T-cell (primary cell): ENCODE data around the gene EBP. TPM values are rescaled to one million over a fixed set of nuclear protein-coding genes. Genes with fewer than 3 reads are reported as not detected.

Source experiments
- ATAC-seq, 4 experiments: fragments of 200-7000 bp in 3 of 4; fragments of 150-1000 bp in 1 of 4; cut with Tn5 transposase; replicated peaks in 1 of 4; 1 replicate in 3 of 4; 2 replicates in 1 of 4; pipeline ENCODE4 v1.10.0; 2021; ENCODE audit warnings: moderate library complexity in 3 of 4, mild to moderate bottlenecking in 2 of 4, moderate number of reproducible peaks in 1 of 4
- CTCF ChIA-PET, 2 donors: fragments of 300-600 bp; sonication (Branson Sonifier 250); formaldehyde crosslinking; loops; one replicate each; lab custom pipeline; 2022; ENCODE audit warnings: antibody characterized with exemption in 2 of 2; lab: Charles Lee
- POLR2A ChIA-PET, 2 donors: fragments of 300-600 bp; sonication (Branson Sonifier 250); formaldehyde crosslinking; loops; one replicate each; lab custom pipeline; 2022; ENCODE audit warnings: antibody characterized with exemption in 2 of 2; lab: Charles Lee
- DNase-seq, 35 experiments: peaks; one replicate each; pipeline versions ENCODE4 v3.0.0 to v3.0.0-alpha.2; 2013 to 2023
- H3K27ac ChIP-seq: one replicate; pipeline ENCODE4 v1.5.1; 2013; ENCODE audit warnings: low read length
- H3K27me3 ChIP-seq, 2 experiments: replicated peaks in 1 of 2; 1 replicate in 1 of 2; 2 replicates in 1 of 2; pipeline versions ENCODE4 v1.6.1 to v1.7.0; 2013; ENCODE audit warnings: low read length in 1 of 2, mixed read lengths in 1 of 2; ENCODE audit not compliant: control insufficient read depth in 2 of 2, insufficient read depth in 2 of 2; ENCODE audit errors: extremely low read depth in 1 of 2
- H3K36me3 ChIP-seq, 2 donors: 1 replicate in 1 of 2; 2 replicates in 1 of 2; pipeline versions ENCODE4 v1.6.1 to v1.7.0; 2013; ENCODE audit warnings: low read length in 1 of 2; ENCODE audit not compliant: control insufficient read depth in 2 of 2, insufficient read depth in 1 of 2; ENCODE audit errors: extremely low read depth in 1 of 2
- H3K4me1 ChIP-seq, 2 experiments: 1 replicate in 1 of 2; 2 replicates in 1 of 2; pipeline versions ENCODE4 v1.6.1 to v1.7.0; 2013; ENCODE audit warnings: low read length in 2 of 2, mixed read lengths in 1 of 2; ENCODE audit not compliant: insufficient read depth in 2 of 2, control insufficient read depth in 1 of 2; ENCODE audit errors: extremely low read depth in 1 of 2
- H3K4me3 ChIP-seq, 2 donors: 1 replicate in 1 of 2; 2 replicates in 1 of 2; pipeline versions ENCODE4 v1.5.1 to v1.7.0; 2013; ENCODE audit warnings: mild to moderate bottlenecking in 2 of 2, low read length in 1 of 2, moderate library complexity in 1 of 2; ENCODE audit not compliant: control insufficient read depth in 1 of 2; ENCODE audit errors: extremely low read depth in 1 of 2
- H3K9me3 ChIP-seq: 2 replicates; pipeline ENCODE4 v1.7.0; 2013
- H3K27ac Mint-ChIP-seq, 2 donors: one replicate each; pipeline ENCODE4 v1.8.0; 2020 to 2021; ENCODE audit warnings: mild to moderate bottlenecking in 2 of 2, mixed read lengths in 2 of 2
- H3K27me3 Mint-ChIP-seq, 2 donors: one replicate each; pipeline ENCODE4 v1.8.0; 2021 to 2022; ENCODE audit warnings: mixed read lengths in 2 of 2
- H3K36me3 Mint-ChIP-seq: one replicate; pipeline ENCODE4 v1.8.0; 2021; ENCODE audit warnings: mixed read lengths
- H3K4me1 Mint-ChIP-seq, 3 donors: one replicate each; pipeline ENCODE4 v1.8.0; 2020 to 2022; ENCODE audit warnings: mixed read lengths in 3 of 3, mild to moderate bottlenecking in 1 of 3
- H3K4me3 Mint-ChIP-seq, 3 donors: one replicate each; pipeline ENCODE4 v1.8.0; 2020 to 2022; ENCODE audit warnings: mild to moderate bottlenecking in 3 of 3, mixed read lengths in 3 of 3, moderate library complexity in 3 of 3
- H3K9me3 Mint-ChIP-seq, 3 donors: one replicate each; pipeline ENCODE4 v1.8.0; 2020 to 2022; ENCODE audit warnings: mixed read lengths in 3 of 3
- WGBS: methylation state at CpG from one replicate; pipeline ENCODE4 v1.1.5; 2013; ENCODE audit warnings: missing lambda C conversion rate; ENCODE audit not compliant: insufficient coverage; 5-methylcytosine and 5-hydroxymethylcytosine counted together
- total RNA-seq, 35 experiments: library from RNA in 6 of 35; stranded (reverse) in 6 of 35; fragments of 120-200 nt in 1 of 35; gene quantifications; one replicate each; pipeline versions ENCODE4 v1.2.1 to v1.2.4 and lab custom pipeline; 2013 to 2026

EBP gene
- total RNA-seq, 5 donors from 2014 or later (not counting 1 experiment from before 2014, with no cell fraction given) = 41.1 to 60.4 (median 46.1) TPM

DNA sequence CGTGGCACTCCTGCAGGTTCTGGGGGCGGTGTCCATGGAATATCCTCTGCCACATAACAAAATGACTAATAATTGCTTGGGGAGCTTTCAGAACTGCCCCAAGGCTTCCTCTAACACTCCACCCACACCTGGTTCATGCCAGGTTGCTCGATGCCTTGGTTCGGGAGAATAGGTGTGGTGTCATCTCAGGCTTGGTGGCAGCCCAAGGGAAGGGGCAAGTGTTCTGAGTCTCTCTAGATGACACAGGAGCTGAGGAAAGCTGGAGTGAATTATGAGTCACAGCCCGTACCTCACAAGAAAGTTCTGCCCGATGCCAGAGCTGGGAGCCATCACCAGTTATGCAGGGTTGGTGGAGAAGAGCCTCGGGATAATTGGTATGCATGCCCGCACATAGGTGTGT, 30.9 kb upstream of the EBP start:
- no peak for DNase-seq
- Histone ChIP-seq H3K4me1 (no peaks in the 10 kb centered on the region), H3K27me3 (peaks cover 0 to 4% of the 10 kb centered on the region in 2 experiments), H3K9me3 (no peaks in the 10 kb centered on the region), H3K4me3 (no peak overlapping the region), H3K27ac (no peak overlapping the region), H3K36me3 (peaks cover 0 to 2% of the 10 kb centered on the region in 2 donors)
- no peaks in the 10 kb centered on the region for H3K36me3 Mint-ChIP-seq
- 71% methylated on average over 4 of the region's 8 CpGs for WGBS
- ATAC-seq = no peak
- H3K27me3 Mint-ChIP-seq = peaks cover 0 to 7% of the 10 kb centered on the region in 2 donors
- H3K9me3 Mint-ChIP-seq = no peaks in the 10 kb centered on the region
- H3K4me3 Mint-ChIP-seq = no peak overlapping the region
- POLR2A ChIA-PET = no interaction called here
- H3K27ac Mint-ChIP-seq = no peak overlapping the region
- H3K4me1 Mint-ChIP-seq = no peaks in the 10 kb centered on the region
- CTCF ChIA-PET = no interaction called here

DNA sequence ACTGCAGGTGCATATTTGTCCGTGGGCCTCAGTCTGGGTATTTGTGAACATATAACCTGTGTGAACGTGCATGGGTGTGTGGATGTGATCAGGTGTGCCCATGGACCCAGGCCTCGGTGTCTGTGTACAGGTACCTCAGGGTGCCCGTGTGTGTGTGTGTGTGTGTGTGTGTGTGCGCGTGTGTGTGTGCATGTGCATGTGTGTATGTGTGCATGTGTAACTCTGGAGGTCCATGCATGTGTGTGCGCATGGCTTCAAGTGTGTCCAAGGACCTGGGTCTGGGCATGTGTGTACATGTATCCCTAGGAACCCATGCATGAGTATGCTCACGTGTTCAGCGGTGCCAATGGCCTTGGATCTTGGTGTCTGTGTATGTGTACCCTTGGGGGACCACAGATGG, 29.8 kb upstream of the EBP start:
- Mint-ChIP-seq H3K27me3 (peaks cover 0 to 10% of the 10 kb centered on the region in 2 donors), H3K9me3 (no peaks in the 10 kb centered on the region), H3K4me1 (no peaks in the 10 kb centered on the region), H3K4me3 (no peak overlapping the region), H3K36me3 (no peaks in the 10 kb centered on the region), H3K27ac (no peak overlapping the region)
- Histone ChIP-seq H3K36me3 (no peaks in the 10 kb centered on the region), H3K27ac (no peak overlapping the region), H3K4me3 (no peak overlapping the region), H3K9me3 (no peaks in the 10 kb centered on the region), H3K4me1 (no peaks in the 10 kb centered on the region), H3K27me3 (peaks cover 0 to 4% of the 10 kb centered on the region in 2 experiments)
- ChIA-PET CTCF (no interaction called here), POLR2A (no interaction called here)
- ATAC-seq (no peak), DNase-seq (no peak)
- 92% methylated on average over 5 of the region's 9 CpGs for WGBS

DNA sequence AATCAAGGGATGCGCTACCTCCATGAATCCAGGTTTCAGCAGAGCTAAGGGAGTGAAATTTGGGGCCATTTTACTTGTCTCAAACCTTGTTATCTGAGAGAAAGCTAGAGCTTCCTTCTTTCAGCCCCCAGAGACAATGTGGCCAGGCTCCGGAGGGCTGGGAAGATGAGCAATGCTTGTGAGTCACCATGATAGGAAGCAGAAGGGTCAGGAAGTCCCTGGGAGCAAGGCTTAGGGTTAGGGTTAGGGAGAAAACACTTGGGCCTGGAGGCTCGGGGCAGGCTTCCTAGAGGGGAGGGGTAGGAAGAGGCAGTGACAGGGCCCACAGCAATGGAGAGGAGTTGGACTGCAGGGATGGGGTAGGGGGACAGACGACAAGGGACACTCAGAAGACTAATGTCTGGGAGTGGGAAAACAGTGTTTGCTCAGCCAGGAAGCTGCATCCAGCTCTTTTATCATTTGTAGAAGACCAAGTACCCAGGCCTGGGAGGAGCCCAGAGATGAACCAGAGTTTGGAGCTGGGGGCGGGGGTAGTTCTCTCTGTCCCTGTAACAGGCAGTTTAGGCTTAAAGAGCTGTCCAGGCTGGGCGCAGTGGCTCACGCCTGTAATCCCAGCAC, 29.2 kb upstream of the EBP start:
- no peak overlapping the region for H3K27ac Mint-ChIP-seq
- no peaks in the 10 kb centered on the region for H3K36me3 ChIP-seq
- H3K9me3 ChIP-seq = no peaks in the 10 kb centered on the region
- H3K27ac ChIP-seq = no peak overlapping the region
- ATAC-seq (no peak), DNase-seq (no peak)
- no peak overlapping the region for H3K4me3 Mint-ChIP-seq
- WGBS = 70% methylated on average over 1 of the region's 7 CpGs
- H3K4me1 ChIP-seq = no peaks in the 10 kb centered on the region
- no peaks in the 10 kb centered on the region for H3K36me3 Mint-ChIP-seq
- H3K27me3 ChIP-seq = peaks cover 0 to 4% of the 10 kb centered on the region in 2 experiments
- POLR2A ChIA-PET = no interaction called here
- H3K4me1 Mint-ChIP-seq = no peaks in the 10 kb centered on the region
- H3K4me3 ChIP-seq = no peak overlapping the region
- CTCF ChIA-PET = no interaction called here
- H3K27me3 Mint-ChIP-seq = peaks cover 0 to 11% of the 10 kb centered on the region in 2 donors
- H3K9me3 Mint-ChIP-seq = no peaks in the 10 kb centered on the region

DNA sequence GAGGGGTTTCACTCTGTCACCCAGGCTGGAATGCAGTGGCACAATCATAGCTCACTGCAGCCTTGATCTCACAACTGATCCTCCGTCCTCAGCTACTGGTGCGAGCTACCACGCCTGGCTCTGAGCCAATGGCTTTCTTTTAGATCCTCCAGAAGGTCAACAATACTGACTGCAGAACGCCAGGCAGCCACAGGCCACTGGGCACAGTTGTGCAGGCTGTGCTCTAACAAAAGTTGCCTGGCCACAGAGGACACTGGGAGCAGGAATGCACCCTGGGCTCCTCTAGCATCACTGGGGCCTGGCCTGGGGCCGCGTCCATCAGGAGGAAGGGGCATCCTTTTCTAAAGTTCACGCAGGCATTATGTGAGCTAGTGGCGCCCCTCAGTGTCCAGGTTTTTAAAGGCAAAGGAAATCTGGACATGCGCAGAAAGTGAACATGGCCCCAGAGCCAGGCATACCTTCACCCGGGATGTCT, 27.7 kb upstream of the EBP start:
- Mint-ChIP-seq H3K9me3 (no peaks in the 10 kb centered on the region), H3K4me1 (no peaks in the 10 kb centered on the region), H3K36me3 (no peaks in the 10 kb centered on the region), H3K27ac (no peak overlapping the region), H3K4me3 (no peak overlapping the region), H3K27me3 (peaks cover 0 to 17% of the 10 kb centered on the region in 2 donors)
- Histone ChIP-seq H3K4me3 (no peak overlapping the region), H3K4me1 (no peaks in the 10 kb centered on the region), H3K36me3 (no peaks in the 10 kb centered on the region), H3K27ac (no peak overlapping the region), H3K9me3 (no peaks in the 10 kb centered on the region), H3K27me3 (peaks cover 0 to 4% of the 10 kb centered on the region in 2 experiments)
- ATAC-seq (no peak), DNase-seq (no peak)
- WGBS = 58% methylated on average over 9 of the region's 10 CpGs
- CTCF ChIA-PET = no interaction called here
- POLR2A ChIA-PET = no interaction called here

DNA sequence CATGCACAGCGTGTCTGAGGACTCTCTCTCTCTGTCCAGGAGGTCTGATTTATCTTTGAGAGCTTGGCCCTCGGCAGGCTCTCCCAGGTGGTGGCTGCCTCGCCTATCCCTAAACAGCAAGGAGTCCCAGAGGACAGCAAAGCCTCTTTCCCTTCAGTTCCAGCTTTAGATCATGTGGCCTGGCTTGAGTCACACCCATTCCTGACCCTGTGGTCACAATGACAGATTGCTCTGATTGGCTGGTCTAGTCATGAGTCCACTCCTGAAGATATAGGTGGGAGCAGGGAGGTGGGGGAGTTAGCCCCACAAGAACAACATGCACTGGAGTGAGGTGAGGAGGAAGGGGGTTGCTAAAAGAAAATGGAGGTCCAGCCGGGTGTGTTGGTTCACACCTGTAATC, 24.9 kb upstream of the EBP start:
- Mint-ChIP-seq H3K4me1 (no peaks in the 10 kb centered on the region), H3K4me3 (no peak overlapping the region), H3K27me3 (peaks cover 0 to 22% of the 10 kb centered on the region in 2 donors), H3K27ac (no peak overlapping the region), H3K9me3 (no peaks in the 10 kb centered on the region), H3K36me3 (no peaks in the 10 kb centered on the region)
- ChIA-PET CTCF (interaction anchor here in 1 of 2 donors (0.6 kb wide), 1 partner anchor 1374 kb away, joined by 4 read pairs; no protein-coding TSS in a partner anchor), POLR2A (no interaction called here)
- Histone ChIP-seq H3K9me3 (no peaks in the 10 kb centered on the region), H3K36me3 (no peaks in the 10 kb centered on the region), H3K27me3 (peaks cover 0 to 4% of the 10 kb centered on the region in 2 experiments), H3K4me3 (no peak overlapping the region), H3K27ac (no peak overlapping the region), H3K4me1 (no peaks in the 10 kb centered on the region)
- DNase-seq (no peak), ATAC-seq (no peak)
- WGBS = 100% methylated on average over 1 of the region's 4 CpGs

DNA sequence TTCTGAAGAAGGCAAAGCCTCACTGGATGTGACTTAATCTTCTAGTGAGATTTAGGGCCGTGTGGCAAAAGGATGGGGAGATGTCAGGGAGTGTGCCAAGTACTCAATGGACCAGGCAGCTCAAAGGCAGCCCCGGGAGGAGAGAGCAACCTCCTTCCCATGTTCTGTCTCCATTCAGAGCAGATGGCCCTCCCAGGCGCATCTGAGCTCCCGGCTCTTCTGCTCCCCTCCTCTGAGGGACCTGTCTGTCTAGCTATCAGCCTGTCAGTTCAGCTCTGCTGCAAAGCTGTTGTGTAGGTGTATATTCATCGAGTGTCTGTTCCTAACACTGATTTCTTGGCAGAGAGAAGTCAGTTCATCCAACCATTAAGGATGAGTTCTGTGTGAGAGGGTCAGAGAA, 23.7 kb upstream of the EBP start:
- Mint-ChIP-seq H3K4me1 (no peaks in the 10 kb centered on the region), H3K9me3 (no peaks in the 10 kb centered on the region), H3K27me3 (peaks cover 0 to 23% of the 10 kb centered on the region in 2 donors), H3K36me3 (no peaks in the 10 kb centered on the region), H3K27ac (no peak overlapping the region), H3K4me3 (no peak overlapping the region)
- H3K4me3 ChIP-seq = no peak overlapping the region
- WGBS = no CpG with 5 or more reads among the region's 5 CpGs
- DNase-seq = no peak
- CTCF ChIA-PET = no interaction called here
- no peaks in the 10 kb centered on the region for H3K4me1 ChIP-seq
- POLR2A ChIA-PET = no interaction called here
- H3K27me3 ChIP-seq = peaks cover 0 to under 1% of the 10 kb centered on the region in 2 experiments
- ATAC-seq = no peak
- H3K27ac ChIP-seq = no peak overlapping the region
- no peaks in the 10 kb centered on the region for H3K9me3 ChIP-seq
- no peaks in the 10 kb centered on the region for H3K36me3 ChIP-seq
